Chondrocyte (in vitro differentiated cells): ENCODE results near the gene TGIF1. TPM values are rescaled to one million over a fixed set of nuclear protein-coding genes. Genes with fewer than 3 reads are reported as not detected.

ENCODE experiments used
- DNase-seq: peaks from one replicate; pipeline ENCODE4 v3.0.0; 2021; ENCODE audit warnings: mixed read lengths, low spot score
- H3K27ac Mint-ChIP-seq: one replicate; pipeline ENCODE4 v1.8.0; 2021; ENCODE audit warnings: mild to moderate bottlenecking, moderate library complexity, mixed read lengths; ENCODE audit not compliant: unreplicated experiment
- H3K27me3 Mint-ChIP-seq: 2 replicates; pipeline ENCODE4 v1.8.0; 2021; ENCODE audit warnings: low read depth, mixed read lengths
- H3K36me3 Mint-ChIP-seq: 2 replicates; pipeline ENCODE4 v1.8.0; 2021; ENCODE audit warnings: low read depth, mixed read lengths
- H3K4me1 Mint-ChIP-seq: 2 replicates; pipeline ENCODE4 v1.8.0; 2021; ENCODE audit warnings: low read depth, mild to moderate bottlenecking, mixed read lengths
- H3K4me3 Mint-ChIP-seq: one replicate; pipeline ENCODE4 v1.8.0; 2021; ENCODE audit warnings: mild to moderate bottlenecking, moderate library complexity, mixed read lengths; ENCODE audit not compliant: unreplicated experiment
- H3K9me3 Mint-ChIP-seq: 2 replicates; pipeline ENCODE4 v1.8.0; 2021; ENCODE audit warnings: low read depth, mixed read lengths
- total RNA-seq: library from RNA; stranded (reverse); gene quantifications from 3 replicates; pipeline ENCODE4 v1.2.1, GENCODE V29; 2021
- TF ChIP-seq, protein P1 (sequence below): fragments of 200-600 bp; sonication (generic); IDR thresholded peaks from 2 replicates; pipeline ENCODE4 v1.5.0; 2021; ENCODE audit warnings: antibody characterized with exemption, mild to moderate bottlenecking, moderate library complexity

Gene TGIF1
- total RNA-seq, 1 donor from 2014 or later: 67.0 TPM

DNA sequence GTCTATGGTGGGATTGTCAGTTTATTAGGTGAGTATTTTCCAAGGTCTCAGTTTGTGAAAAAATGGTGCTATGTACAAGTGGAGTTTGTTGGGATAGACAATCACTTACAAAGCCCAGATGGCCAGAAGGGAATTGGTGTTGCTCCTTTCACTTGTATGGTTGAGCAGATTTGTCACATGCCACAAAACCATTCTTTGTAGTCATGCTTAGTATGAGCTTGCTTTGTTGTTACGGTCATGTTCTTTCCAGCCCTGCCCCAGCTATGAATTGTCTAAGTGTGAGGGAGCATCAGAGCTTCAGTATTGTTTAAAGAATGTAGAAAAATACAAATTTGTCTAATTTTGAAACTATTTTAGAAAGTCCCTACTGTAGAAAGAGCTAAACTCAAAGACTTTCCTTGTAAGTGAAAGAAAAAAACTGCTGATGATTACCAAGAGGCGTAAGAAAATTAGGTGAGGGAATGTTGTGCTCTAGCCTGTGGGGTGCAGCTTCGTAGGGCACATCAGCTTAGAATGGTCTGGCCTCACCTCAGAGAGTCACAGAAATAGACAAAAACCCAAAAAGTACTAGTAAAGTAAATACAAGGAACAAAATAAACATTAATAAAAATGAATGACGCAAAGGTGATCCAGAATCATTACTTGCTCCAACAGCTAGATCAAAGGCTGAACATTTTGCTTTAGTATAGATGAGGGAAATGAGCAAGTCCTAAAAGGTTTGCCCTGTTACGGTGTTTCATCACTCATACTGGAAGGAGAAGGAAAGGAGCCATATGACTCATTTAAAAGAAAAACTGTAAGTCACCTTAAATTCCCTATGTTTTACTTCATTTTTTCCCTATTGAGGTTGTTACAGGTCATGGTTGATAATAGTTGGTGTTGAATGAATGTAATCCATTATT, 9.2 kb downstream of the TGIF1 start:
- Mint-ChIP-seq H3K9me3 (peaks cover 6% of the 10 kb centered on the region), H3K27ac (peak overlapping the region; percentile 68), H3K4me3 (no peak overlapping the region), H3K4me1 (peaks cover 62% of the 10 kb centered on the region), H3K27me3 (no peaks in the 10 kb centered on the region), H3K36me3 (peaks cover 49% of the 10 kb centered on the region)
- TF ChIP-seq, protein P1, sequence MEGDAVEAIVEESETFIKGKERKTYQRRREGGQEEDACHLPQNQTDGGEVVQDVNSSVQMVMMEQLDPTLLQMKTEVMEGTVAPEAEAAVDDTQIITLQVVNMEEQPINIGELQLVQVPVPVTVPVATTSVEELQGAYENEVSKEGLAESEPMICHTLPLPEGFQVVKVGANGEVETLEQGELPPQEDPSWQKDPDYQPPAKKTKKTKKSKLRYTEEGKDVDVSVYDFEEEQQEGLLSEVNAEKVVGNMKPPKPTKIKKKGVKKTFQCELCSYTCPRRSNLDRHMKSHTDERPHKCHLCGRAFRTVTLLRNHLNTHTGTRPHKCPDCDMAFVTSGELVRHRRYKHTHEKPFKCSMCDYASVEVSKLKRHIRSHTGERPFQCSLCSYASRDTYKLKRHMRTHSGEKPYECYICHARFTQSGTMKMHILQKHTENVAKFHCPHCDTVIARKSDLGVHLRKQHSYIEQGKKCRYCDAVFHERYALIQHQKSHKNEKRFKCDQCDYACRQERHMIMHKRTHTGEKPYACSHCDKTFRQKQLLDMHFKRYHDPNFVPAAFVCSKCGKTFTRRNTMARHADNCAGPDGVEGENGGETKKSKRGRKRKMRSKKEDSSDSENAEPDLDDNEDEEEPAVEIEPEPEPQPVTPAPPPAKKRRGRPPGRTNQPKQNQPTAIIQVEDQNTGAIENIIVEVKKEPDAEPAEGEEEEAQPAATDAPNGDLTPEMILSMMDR: no peak
- DNase-seq: no peak

DNA sequence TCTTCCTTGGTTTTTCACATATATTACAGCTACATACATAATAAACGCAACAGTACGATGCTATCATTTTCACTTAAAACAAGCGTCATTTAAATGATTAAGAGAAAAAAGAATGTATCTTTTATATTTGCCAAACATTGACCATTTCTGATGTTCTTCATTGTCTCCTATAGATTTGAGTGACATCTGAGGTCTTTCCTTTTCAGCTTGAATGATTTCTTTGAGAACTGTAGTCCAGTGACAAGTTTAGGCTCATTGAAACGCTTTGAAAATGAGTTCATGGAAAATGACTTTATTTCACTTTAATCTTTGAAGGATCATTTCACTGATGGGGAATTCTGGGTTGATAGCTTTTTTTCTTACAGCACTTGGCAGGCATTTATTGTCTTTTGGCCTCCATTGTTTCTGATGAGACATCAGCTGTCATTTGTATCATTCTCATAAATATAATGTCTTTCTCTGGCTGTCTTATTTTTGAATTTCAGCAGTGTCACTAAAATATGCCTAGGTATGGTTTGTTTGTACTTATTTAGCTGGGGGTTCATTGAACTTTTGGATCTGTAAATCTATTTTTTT, 10.9 kb downstream of the TGIF1 start:
- Mint-ChIP-seq H3K27ac (no peak overlapping the region), H3K36me3 (peaks cover 49% of the 10 kb centered on the region), H3K4me3 (no peak overlapping the region), H3K9me3 (peaks cover 6% of the 10 kb centered on the region), H3K4me1 (peaks cover 48% of the 10 kb centered on the region), H3K27me3 (no peaks in the 10 kb centered on the region)
- DNase-seq: no peak
- TF ChIP-seq, protein P1: no peak

DNA sequence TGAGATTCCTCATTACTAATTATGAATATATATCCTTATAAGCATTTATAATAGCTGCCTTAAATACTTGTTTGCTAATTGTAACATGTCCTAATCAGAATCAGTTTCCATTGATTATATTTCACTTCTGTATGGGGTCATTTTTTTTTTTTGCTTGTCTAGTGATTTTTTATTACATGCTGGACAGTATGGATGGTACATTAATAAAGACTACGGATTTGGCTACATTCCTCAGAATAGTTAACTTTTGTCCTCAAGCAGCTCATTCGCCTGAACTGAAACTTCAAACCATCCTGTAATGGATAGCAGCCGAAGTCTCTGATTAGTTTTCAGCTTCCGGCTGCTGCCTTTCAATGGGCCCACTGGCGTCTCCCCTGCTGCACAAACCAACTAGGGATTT, 11.7 kb downstream of the TGIF1 start:
- H3K27ac Mint-ChIP-seq: peak overlapping the region; percentile 32
- H3K27me3 Mint-ChIP-seq: no peaks in the 10 kb centered on the region
- peaks cover 6% of the 10 kb centered on the region for H3K9me3 Mint-ChIP-seq
- H3K36me3 Mint-ChIP-seq: peaks cover 45% of the 10 kb centered on the region
- TF ChIP-seq, protein P1: no peak
- H3K4me3 Mint-ChIP-seq: no peak overlapping the region
- H3K4me1 Mint-ChIP-seq: peaks cover 47% of the 10 kb centered on the region
- no peak for DNase-seq

DNA sequence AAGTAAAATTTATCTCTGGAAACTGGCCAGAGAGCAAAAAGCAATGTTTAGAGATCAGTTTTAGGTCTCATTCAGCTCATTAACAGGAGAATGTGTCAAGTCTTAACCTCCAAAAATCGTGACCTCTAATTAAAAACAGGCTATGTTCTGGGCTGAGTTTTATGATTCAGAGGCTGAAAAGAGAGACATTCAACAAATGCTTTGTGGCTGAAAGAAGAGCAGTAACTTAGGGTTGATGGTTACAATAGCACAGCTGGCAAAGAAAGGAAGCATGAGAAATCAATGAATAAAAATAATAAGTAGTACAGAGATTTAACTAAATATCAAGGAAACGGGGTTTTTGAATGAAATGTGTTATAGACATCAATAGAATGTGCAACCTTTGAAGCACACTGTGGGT, 13.1 kb downstream of the TGIF1 start:
- Mint-ChIP-seq H3K27me3 (no peaks in the 10 kb centered on the region), H3K9me3 (peaks cover 6% of the 10 kb centered on the region), H3K27ac (peak overlapping the region; percentile 33), H3K4me3 (no peak overlapping the region), H3K36me3 (peaks cover 34% of the 10 kb centered on the region), H3K4me1 (peaks cover 38% of the 10 kb centered on the region)
- no peak for DNase-seq
- TF ChIP-seq, protein P1: no peak

DNA sequence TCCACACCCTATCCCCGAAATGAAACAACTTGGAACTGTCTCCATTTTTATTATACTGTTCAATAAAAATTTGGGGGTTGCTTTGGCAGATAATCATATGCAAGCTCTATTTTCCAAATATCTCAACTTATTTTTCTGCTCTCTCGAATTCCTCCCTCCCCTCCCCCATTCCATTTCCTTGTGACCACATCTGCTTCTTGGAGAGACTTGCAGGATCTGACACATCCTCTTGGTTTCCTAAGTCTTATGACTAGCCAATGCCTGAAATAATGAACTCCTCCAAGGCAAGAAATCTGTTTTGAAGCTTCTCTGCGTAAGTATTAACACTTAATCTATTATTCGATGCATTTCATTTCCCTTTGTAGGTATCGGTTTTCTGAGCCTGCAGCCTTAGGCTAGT, 16.1 kb downstream of the TGIF1 start:
- no peaks in the 10 kb centered on the region for H3K27me3 Mint-ChIP-seq
- H3K36me3 Mint-ChIP-seq: peaks cover 16% of the 10 kb centered on the region
- H3K4me3 Mint-ChIP-seq: no peak overlapping the region
- H3K9me3 Mint-ChIP-seq: peaks cover 1% of the 10 kb centered on the region
- peak overlapping the region; percentile 83 for H3K27ac Mint-ChIP-seq
- H3K4me1 Mint-ChIP-seq: peaks cover 26% of the 10 kb centered on the region
- DNase-seq: no peak
- TF ChIP-seq, protein P1: no peak
